ENCODE measurements around the gene IMMP2L.

Gene IMMP2L

GRCh38 chr7:111242141-111242755 is 320.0 kb downstream of the IMMP2L start:
- no peaks in the 10 kb centered on the region for H3K9me3 Mint-ChIP-seq
- no peaks in the 10 kb centered on the region for H3K27me3 Mint-ChIP-seq (ENCODE audit: low read depth, poor library complexity)
- H3K27ac Mint-ChIP-seq, result no peak overlapping the region

GRCh38 chr7:111240371-111240770 is 321.9 kb downstream of the IMMP2L start:
- H3K4me3 Mint-ChIP-seq, result no peak overlapping the region
- peaks cover 3% of the 10 kb centered on the region for H3K27me3 Mint-ChIP-seq (ENCODE audit: low read depth, poor library complexity)
- no peak overlapping the region for H3K27ac Mint-ChIP-seq
- DNase-seq, result no peak
- no peak for TF ChIP-seq CTCF (IDR thresholded peaks at IDR 0.05)
- H3K36me3 Mint-ChIP-seq (ENCODE audit: low read depth), result peaks cover 6% of the 10 kb centered on the region
- H3K9me3 Mint-ChIP-seq, result no peaks in the 10 kb centered on the region
- peaks cover 6% of the 10 kb centered on the region for H3K4me1 Mint-ChIP-seq

More at GRCh38 chr7:111242141-111242755, 320.0 kb downstream of the IMMP2L start:
- Mint-ChIP-seq H3K4me1 (peaks cover 6% of the 10 kb centered on the region), H3K4me3 (no peak overlapping the region), H3K36me3 (ENCODE audit: low read depth) (no peaks in the 10 kb centered on the region)
- TF ChIP-seq CTCF (IDR thresholded peaks at IDR 0.05), result no peak
- no peak for DNase-seq

GRCh38 chr7:111239437-111239836 is 322.9 kb downstream of the IMMP2L start:
- no peaks in the 10 kb centered on the region for H3K9me3 Mint-ChIP-seq
- peaks cover 6% of the 10 kb centered on the region for H3K4me1 Mint-ChIP-seq
- no peak for TF ChIP-seq CTCF (IDR thresholded peaks at IDR 0.05)
- DNase-seq, result no peak
- H3K27me3 Mint-ChIP-seq (ENCODE audit: low read depth, poor library complexity), result peaks cover 3% of the 10 kb centered on the region
- H3K27ac Mint-ChIP-seq, result no peak overlapping the region
- H3K36me3 Mint-ChIP-seq (ENCODE audit: low read depth), result peaks cover 7% of the 10 kb centered on the region
- H3K4me3 Mint-ChIP-seq, result no peak overlapping the region

GRCh38 chr7:111238886-111239285 is 323.4 kb downstream of the IMMP2L start:
- no peak for DNase-seq
- H3K27me3 Mint-ChIP-seq (ENCODE audit: low read depth, poor library complexity), result peaks cover 3% of the 10 kb centered on the region
- H3K9me3 Mint-ChIP-seq, result no peaks in the 10 kb centered on the region
- H3K36me3 Mint-ChIP-seq (ENCODE audit: low read depth), result peaks cover 7% of the 10 kb centered on the region
- H3K4me3 Mint-ChIP-seq, result no peak overlapping the region
- no peak for TF ChIP-seq CTCF (IDR thresholded peaks at IDR 0.05)
- peaks cover 6% of the 10 kb centered on the region for H3K4me1 Mint-ChIP-seq
- no peak overlapping the region for H3K27ac Mint-ChIP-seq

GRCh38 chr7:111235709-111236108 is 326.6 kb downstream of the IMMP2L start:
- no peaks in the 10 kb centered on the region for H3K9me3 Mint-ChIP-seq
- no peak overlapping the region for H3K27ac Mint-ChIP-seq
- H3K4me3 Mint-ChIP-seq, result no peak overlapping the region
- TF ChIP-seq CTCF (IDR thresholded peaks at IDR 0.05), result no peak
- peaks cover 3% of the 10 kb centered on the region for H3K27me3 Mint-ChIP-seq (ENCODE audit: low read depth, poor library complexity)
- H3K36me3 Mint-ChIP-seq (ENCODE audit: low read depth), result peaks cover 7% of the 10 kb centered on the region
- no peaks in the 10 kb centered on the region for H3K4me1 Mint-ChIP-seq
- DNase-seq, result no peak

Data from nephron progenitor cell (in vitro differentiated cells).